Measurements from ENCODE around the gene PPP2R5C.

The PPP2R5C gene

GRCh38 chr14:101926085-101926484 is 164.6 kb downstream of the PPP2R5C start:
- DNase-seq, result no peak

GRCh38 chr14:101926620-101927019 is 165.1 kb downstream of the PPP2R5C start:
- no peak for DNase-seq

GRCh38 chr14:101927859-101928258 is 166.3 kb downstream of the PPP2R5C start:
- no peak for DNase-seq

- DNase-seq, result no peak
Measured at GRCh38 chr14:101928415-101928841, 166.9 kb downstream of the PPP2R5C start.

GRCh38 chr14:101929096-101929495 is 167.6 kb downstream of the PPP2R5C start:
- DNase-seq, result no peak

- no peak for DNase-seq
Measured at GRCh38 chr14:101929946-101930345, 168.4 kb downstream of the PPP2R5C start.

GRCh38 chr14:101932673-101933072 is 171.2 kb downstream of the PPP2R5C start:
- no peak for DNase-seq

GRCh38 chr14:101933209-101933608 is 171.7 kb downstream of the PPP2R5C start:
- DNase-seq, result no peak

GRCh38 chr14:101934601-101935150 is 173.2 kb downstream of the PPP2R5C start:
- DNase-seq, result no peak

- DNase-seq, result no peak
Measured at GRCh38 chr14:101937926-101938767, 176.6 kb downstream of the PPP2R5C start.

GRCh38 chr14:101939646-101940170 is 178.2 kb downstream of the PPP2R5C start:
- DNase-seq, result no peak

GRCh38 chr14:101944451-101944850 is 182.9 kb downstream of the PPP2R5C start:
- DNase-seq, result no peak

- DNase-seq, result no peak
Measured at GRCh38 chr14:101945171-101945570, 183.7 kb downstream of the PPP2R5C start.

- no peak for DNase-seq
Measured at GRCh38 chr14:101947577-101947903, 186.0 kb downstream of the PPP2R5C start.

GRCh38 chr14:101947904-101948665 is 186.6 kb downstream of the PPP2R5C start:
- DNase-seq, result peak; percentile 99

GRCh38 chr14:101948666-101949216 is 187.2 kb downstream of the PPP2R5C start:
- no peak for DNase-seq

- DNase-seq, result no peak
Measured at GRCh38 chr14:101950100-101950499, 188.6 kb downstream of the PPP2R5C start.

GRCh38 chr14:101950516-101951215 is 189.2 kb downstream of the PPP2R5C start:
- no peak for DNase-seq

GRCh38 chr14:101953151-101953550 is 191.6 kb downstream of the PPP2R5C start:
- DNase-seq, result no peak

- no peak for DNase-seq
Measured at GRCh38 chr14:101954501-101954900, 193.0 kb downstream of the PPP2R5C start.

- no peak for DNase-seq
Measured at GRCh38 chr14:101955695-101956161, 194.2 kb downstream of the PPP2R5C start.

GRCh38 chr14:101956179-101956885 is 194.8 kb downstream of the PPP2R5C start:
- no peak for DNase-seq
